ENCODE data around the gene TM7SF3.
A peak's percentile ranks its signal among the peaks of the same experiment; 100 is the strongest.

Gene TM7SF3

GRCh38 chr12:27014085-27014858 lies at the start of gene TM7SF3:
Gene TM7SF3, minus strand, starts transcription at chr12:27014384. Its CDS starts 216 bp downstream, at chr12:27014168.
- intact Hi-C loops (cut with DNase I; ENCODE audit: low total_unique reads), result loop anchor here (2.0 to 10.0 kb wide), 2 partner anchors 75 to 179 kb away; partner anchors contain the start of genes FGFR1OP2 and ITPR2
- Histone ChIP-seq H3K9me3 (no peaks in the 10 kb centered on the region), H3K27me3 (no peaks in the 10 kb centered on the region), H3K4me3 (peak within 1 kb of the TSS; percentile 81 to 88), H3K4me1 (peaks cover 4 to 54% (median 31%) of the 10 kb centered on the region in 4 donors), H3K27ac (peak within 1 kb of the TSS; percentile 86 to 90), H3K36me3 (no peaks in the 10 kb centered on the region)
- TF ChIP-seq CTCF (IDR thresholded peaks at IDR 0.05), result peak; percentile 96 to 97
- peak; percentile 94 to 95 for DNase-seq

- no peak for DNase-seq
- Histone ChIP-seq H3K4me3 (no peak overlapping the region), H3K4me1 (no peaks in the 10 kb centered on the region), H3K27ac (no peak overlapping the region), H3K36me3 (peaks cover 0 to 8% (median 4%) of the 10 kb centered on the region in 3 donors), H3K27me3 (no peaks in the 10 kb centered on the region), H3K9me3 (no peaks in the 10 kb centered on the region)
- intact Hi-C loops (cut with DNase I; ENCODE audit: low total_unique reads), result no loop called here
- no peak for TF ChIP-seq CTCF (IDR thresholded peaks at IDR 0.05)
These were observed 49.2 kb upstream of the TM7SF3 start for GRCh38 chr12:27063250-27063851.

GRCh38 chr12:27061317-27061716 lies 47.1 kb upstream of the TM7SF3 start:
- no peak for DNase-seq
- Histone ChIP-seq H3K27ac (no peak overlapping the region), H3K4me1 (no peaks in the 10 kb centered on the region), H3K27me3 (no peaks in the 10 kb centered on the region), H3K9me3 (no peaks in the 10 kb centered on the region), H3K4me3 (no peak overlapping the region), H3K36me3 (peaks cover 0 to 4% (median 0%) of the 10 kb centered on the region in 3 donors)
- TF ChIP-seq CTCF (IDR thresholded peaks at IDR 0.05), result no peak
- intact Hi-C loops (cut with DNase I; ENCODE audit: low total_unique reads), result no loop called here

- no peak overlapping the region for H3K27ac ChIP-seq
- intact Hi-C loops (cut with DNase I; ENCODE audit: low total_unique reads), result no loop called here
- no peaks in the 10 kb centered on the region for H3K27me3 ChIP-seq
These were observed 46.6 kb upstream of the TM7SF3 start for GRCh38 chr12:27060740-27061139.

GRCh38 chr12:27057543-27057942 lies 43.4 kb upstream of the TM7SF3 start:
- no peak overlapping the region for H3K27ac ChIP-seq
- H3K9me3 ChIP-seq, result no peaks in the 10 kb centered on the region
- no peaks in the 10 kb centered on the region for H3K4me1 ChIP-seq
- DNase-seq, result no peak
- peaks cover 0 to 4% (median 0%) of the 10 kb centered on the region in 3 donors for H3K36me3 ChIP-seq
- intact Hi-C loops (cut with DNase I; ENCODE audit: low total_unique reads), result no loop called here
- TF ChIP-seq CTCF (IDR thresholded peaks at IDR 0.05), result no peak
- H3K27me3 ChIP-seq, result no peaks in the 10 kb centered on the region
- no peak overlapping the region for H3K4me3 ChIP-seq

More at GRCh38 chr12:27060740-27061139, 46.6 kb upstream of the TM7SF3 start:
- Histone ChIP-seq H3K4me3 (no peak overlapping the region), H3K4me1 (no peaks in the 10 kb centered on the region), H3K9me3 (no peaks in the 10 kb centered on the region), H3K36me3 (peaks cover 0 to 4% (median 0%) of the 10 kb centered on the region in 3 donors)
- DNase-seq, result no peak
- no peak for TF ChIP-seq CTCF (IDR thresholded peaks at IDR 0.05)
